ENCODE results near the gene SPART. TPM values are rescaled to one million over a fixed set of nuclear protein-coding genes. Genes with fewer than 3 reads are reported as not detected.
A peak's percentile ranks its signal among the peaks of the same experiment; 100 is the strongest.

The SPART gene
- total RNA-seq, 2 donors from 2014 or later, result 49.1 to 53.9 TPM

DNA sequence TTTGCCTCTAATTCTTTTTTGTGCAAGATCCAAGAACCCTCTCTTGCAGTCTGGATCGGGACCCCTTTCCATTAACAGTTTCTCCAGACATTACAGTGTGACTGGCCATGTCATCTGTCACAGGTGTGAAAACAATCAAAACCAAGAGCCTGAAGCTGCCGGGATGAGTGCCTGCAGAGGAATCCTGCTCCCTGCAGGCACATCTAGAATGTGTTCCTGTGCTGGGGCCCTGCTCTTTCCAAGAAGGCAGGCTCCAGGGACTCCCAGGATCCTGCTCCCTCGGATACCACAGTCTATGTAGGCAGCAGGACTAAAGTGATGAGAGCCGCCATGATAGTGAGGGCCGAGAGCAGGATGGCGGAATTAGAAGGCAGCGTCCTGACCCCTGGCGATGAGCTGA is 87.4 kb downstream of the SPART start:
- no peak overlapping the region for H3K27ac Mint-ChIP-seq
- H3K9me3 Mint-ChIP-seq, result no peaks in the 10 kb centered on the region
- no peaks in the 10 kb centered on the region for H3K36me3 ChIP-seq (ENCODE audit: control insufficient read depth, insufficient read depth, low read length)
- 93 to 94% methylated on average over 8 of the region's 8 CpGs for WGBS, 2 experiments (ENCODE audit: insufficient coverage in 1 of 2, insufficient read length in 1 of 2)
- H3K27me3 Mint-ChIP-seq (ENCODE audit: insufficient read depth), result no peaks in the 10 kb centered on the region
- peaks cover 10% of the 10 kb centered on the region for H3K4me1 Mint-ChIP-seq
- no peak overlapping the region for H3K27ac ChIP-seq (ENCODE audit: low read depth, low read length)
- no peaks in the 10 kb centered on the region for H3K36me3 Mint-ChIP-seq (ENCODE audit: low read depth)
- peak; percentile 34 for TF ChIP-seq CTCF (conservative IDR thresholded peaks at IDR 0.05)
- no peak overlapping the region for H3K4me3 ChIP-seq (ENCODE audit: low read length)
- DNase-seq, result no peak
- no peaks in the 10 kb centered on the region for H3K27me3 ChIP-seq (ENCODE audit: control insufficient read depth, insufficient read depth, low read length, poor library complexity, severe bottlenecking)
- H3K9me3 ChIP-seq (ENCODE audit: control insufficient read depth, low read length), result peaks cover 7% of the 10 kb centered on the region
- H3K4me1 ChIP-seq (ENCODE audit: control insufficient read depth, insufficient read depth, low read length), result no peaks in the 10 kb centered on the region
- H3K4me3 Mint-ChIP-seq, result no peak overlapping the region
- H3K9ac ChIP-seq (ENCODE audit: extremely low read depth, low read length, poor library complexity, severe bottlenecking), result no peak overlapping the region

Other genes starting within 250 kb of the SPART start
- 10 to 100 TPM in 1 of 2 donors, 1 to 10 TPM in 1; 3.0 to 32.8 TPM for gene DCLK1, start 215.0 kb downstream of the SPART start, total RNA-seq
- 10 to 100 TPM in 1 of 2 donors, 1 to 10 TPM in 1; 2.1 to 14.2 TPM for gene SOHLH2, start 131.8 kb downstream of the SPART start, total RNA-seq
- gene CCDC169, start 48.6 kb downstream of the SPART start, total RNA-seq, result 10 to 100 TPM; 18.2 to 26.3 TPM
- under 1 TPM in 1 of 2 donors, not detected in 1; 0.31 TPM for gene CCNA1, start 86.1 kb upstream of the SPART start, total RNA-seq

Data from endodermal cell (in vitro differentiated cells).